Measurements from ENCODE around the gene CFAP61.
"Not testable (repeated sequence)": the region's sequence is repeated elsewhere in the genome, so short reads cannot be mapped to it uniquely, and the experiment has no call there.

CFAP61 gene

DNA sequence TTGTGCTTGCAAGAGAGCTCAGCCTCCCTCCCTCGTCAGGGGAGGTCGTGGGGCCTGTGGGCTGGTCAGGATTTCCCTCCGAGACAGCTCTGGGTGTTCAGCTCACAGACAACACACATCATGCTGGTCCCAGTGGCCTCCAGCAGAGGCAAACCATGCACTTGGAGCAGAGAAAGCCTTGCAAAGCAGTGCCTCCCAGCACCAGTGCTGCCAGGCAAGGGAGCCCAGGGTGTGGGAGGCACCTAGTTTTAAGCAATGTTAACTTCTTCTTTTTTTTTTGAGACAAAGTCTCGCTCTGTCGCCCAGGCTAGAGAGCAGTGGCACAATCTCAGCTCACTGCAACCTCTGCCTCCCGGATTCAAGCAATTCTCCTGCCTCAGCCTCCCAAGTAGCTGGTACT, 281.5 kb downstream of the CFAP61 start:
- DNase-seq: no peak

DNA sequence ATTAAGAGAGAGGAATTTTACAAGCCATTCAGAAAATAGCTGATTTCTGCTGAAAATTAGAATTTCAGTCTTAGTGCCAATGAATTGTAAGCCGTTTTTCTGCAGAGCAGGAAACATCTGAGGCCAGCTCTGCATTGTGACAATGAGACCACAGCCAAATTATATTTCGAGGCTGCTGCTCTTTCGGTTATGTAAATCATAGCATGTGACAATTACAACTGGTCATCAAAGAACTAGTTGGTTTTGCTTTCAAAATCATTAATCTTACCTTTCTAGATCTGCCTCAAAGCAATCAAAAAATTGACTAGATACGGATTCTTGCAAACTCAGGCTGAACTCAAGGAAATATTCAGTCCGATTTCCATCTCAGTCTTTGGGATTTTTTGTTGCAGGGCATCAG, 282.2 kb downstream of the CFAP61 start:
- DNase-seq: no peak

DNA sequence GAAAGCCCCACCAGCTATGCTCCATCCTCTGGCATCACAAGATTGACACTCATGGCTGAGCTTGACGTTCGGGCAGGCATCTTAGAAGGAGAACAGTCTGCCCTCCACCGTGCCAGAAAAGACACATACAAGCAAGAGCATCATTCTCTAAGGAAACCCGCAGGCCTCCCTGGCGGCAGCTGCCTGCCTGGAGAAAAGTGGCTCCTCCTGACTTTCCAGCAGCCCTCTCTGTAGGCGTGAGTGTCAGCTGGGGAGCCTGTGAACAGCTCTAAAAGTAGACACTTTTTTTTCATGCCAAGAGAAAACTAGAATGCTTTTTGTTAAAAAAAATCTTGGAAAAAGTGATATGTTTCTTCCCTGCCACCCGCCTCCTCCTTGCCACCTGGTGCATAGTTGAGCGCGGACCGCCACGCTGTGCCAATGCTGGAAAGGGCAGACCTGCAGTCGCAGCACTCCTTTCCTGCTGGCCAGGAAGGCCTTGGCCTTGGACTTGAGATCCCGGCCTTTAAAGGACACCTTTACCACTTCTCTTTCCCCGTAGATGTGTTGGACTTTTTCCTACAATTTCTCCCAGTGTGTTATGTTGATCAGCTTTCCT, 285.9 kb downstream of the CFAP61 start:
- DNase-seq: no peak

DNA sequence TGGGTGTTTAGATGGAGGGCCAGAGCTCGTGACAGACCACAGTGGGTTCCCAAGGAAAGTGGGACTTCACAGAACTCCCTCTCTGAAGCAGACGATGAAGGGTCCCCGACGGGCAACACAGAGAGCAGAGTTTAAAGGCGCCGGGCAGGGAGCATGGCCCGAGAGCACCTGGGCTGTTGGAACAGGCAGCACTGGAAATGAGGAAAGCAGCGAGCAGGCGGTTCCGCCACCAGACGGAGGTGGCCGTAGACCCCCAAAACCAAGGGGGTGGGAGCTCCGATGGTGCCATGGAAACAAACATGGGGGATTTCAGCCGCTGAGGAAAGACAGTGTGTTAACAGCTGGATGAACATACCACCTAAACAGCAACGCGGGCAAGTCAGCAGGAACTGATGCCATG, 288.1 kb downstream of the CFAP61 start:
- no peak for DNase-seq

DNA sequence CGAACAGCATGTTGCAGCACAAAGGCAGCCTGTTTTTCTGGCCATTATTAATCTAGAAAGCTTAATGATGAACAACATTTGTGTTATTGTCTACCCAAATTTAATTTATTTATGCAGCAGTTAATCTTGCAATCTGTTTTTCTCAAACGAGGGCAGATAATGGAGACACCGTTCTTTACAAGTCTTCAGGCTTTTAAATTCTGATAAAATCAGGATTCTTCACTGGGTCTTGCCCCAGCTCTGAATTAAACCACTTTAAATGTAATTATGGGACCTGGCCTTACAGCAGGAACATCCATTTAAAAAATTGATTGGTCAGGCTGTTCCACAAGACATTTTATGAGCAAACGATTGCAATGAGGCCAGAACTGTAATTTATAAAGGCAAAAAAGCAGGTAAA, 289.0 kb downstream of the CFAP61 start:
- no peak for DNase-seq

DNA sequence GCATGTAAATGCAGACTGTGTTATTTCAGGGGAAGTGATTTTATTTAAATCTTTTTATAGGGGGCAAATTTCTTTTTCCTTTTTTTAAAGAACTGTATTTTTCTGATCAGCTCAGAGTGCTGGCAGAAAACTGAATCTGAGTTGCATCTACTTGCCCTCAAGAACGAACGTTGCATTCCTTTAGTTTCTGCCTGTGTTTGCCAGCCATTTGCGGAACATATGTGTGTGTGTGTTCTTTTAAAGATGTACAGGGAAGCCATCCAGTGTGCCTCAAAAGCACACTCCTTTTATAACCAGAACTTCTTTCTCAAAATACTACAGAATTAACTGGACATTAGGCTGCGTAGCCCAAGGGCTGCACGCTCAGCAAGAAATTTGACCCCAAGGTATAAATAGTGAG, 289.7 kb downstream of the CFAP61 start:
- no peak for DNase-seq

DNA sequence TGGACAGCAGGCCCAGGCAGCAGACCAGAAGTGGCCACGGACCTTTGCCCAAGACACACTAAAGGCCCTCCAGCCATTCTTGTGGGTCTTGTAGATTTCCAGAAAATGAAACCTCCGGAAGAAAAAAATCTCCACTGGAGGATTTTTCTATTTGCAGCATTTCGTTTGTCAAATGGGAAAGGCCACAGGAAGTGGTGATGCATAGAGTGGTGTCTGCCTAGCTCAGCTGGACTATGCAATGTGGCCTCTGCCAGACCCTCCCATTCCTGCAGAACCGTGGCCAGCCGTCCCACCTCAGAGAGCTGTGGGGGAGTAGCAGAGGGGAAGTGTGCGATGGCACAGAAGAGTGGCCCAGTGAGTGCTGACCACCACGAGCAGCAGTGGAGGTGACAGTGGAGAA, 291.6 kb downstream of the CFAP61 start:
- no peak for DNase-seq

DNA sequence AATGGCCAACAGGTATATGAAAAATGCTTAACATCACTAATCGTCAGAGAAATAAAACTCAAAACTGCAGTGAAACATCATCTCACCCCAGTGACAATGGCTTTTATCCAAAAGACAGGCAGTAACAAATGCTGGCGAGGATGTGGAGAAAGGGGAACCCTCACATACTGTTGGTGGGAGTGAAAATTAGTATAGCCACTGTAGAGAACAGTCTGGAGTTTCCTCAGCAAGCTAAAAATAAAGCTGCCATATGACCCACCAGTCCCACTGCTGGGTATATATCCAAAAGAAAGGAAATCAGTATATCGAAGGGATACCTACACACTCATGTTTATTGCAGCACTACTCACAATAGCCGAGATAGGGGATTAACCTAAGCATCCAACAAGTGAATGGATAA, 292.1 kb downstream of the CFAP61 start:
- no peak for DNase-seq

DNA sequence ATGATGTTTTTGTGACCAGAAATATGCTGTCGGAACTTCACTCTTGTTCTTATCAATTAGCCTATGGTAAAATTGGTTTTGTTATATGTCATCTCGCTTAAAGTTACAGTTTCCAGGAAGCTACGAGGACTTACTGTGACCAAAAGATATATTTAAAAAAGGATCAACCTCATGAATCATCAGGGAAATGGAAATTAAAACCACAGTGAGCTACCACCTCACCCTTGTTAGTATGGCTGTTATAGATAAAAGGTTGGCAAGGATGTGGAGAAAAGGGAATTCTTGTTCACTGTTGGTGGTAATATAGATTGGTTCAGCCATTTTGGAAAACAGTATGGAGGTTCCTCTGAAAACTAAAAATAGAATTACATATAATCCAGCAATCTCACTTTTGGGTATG, 301.2 kb downstream of the CFAP61 start:
- no peak for DNase-seq

DNA sequence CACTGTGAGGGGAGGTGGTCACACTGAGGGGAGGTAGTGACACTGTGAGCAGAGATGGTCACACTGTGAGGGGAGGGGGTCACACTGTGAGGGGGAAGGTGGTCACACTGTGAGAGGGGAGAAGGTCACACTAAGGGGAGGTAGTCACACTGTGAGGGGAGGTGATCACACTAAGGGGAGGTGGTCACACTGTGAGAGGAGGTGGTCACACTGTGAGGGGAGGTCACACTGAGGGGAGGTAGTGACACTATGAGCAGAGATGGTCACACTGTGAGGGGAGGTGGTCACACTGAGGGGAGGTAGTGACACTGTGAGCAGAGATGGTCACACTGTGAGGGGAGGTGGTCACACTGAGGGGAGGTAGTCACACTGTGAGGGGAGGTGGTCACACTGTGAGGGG, 303.2 kb downstream of the CFAP61 start:
- not testable (repeated sequence) for DNase-seq

DNA sequence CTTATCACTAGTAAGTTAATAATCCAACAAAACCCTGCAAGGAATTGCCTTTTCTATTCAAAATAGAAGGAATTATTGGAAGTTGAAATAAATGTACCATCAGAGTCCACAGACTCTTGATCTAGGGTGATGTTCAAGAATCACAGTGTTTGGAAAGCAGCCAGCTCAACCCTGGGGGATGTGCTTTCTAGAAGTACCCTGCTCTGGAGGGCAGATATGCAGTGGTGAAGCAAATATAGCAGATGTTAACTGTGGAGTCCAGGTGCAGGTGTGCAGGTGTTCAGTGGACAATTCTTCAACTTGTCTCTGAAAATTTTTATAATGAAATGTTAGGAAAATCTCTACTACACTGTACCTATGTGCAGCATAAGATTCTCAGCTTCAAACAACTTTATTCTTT, 306.5 kb downstream of the CFAP61 start:
- no peak for DNase-seq

DNA sequence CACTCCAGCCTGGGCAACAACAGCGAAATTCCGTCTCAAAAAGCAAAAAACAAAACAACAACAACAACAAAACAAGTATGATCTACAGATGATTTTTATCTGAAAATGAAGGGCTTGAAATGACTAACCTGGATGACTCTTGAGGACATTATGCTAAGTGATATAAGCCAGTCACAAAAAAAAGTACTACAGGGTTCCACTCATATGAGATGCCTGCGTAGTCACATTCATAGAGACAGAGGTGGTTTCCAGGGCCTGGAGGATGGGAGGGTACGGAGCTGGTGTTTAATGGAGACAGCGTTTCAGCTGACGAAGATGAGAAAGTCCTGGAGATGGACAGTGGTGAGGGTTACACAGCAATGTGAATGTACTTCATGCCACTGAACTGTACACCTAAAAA, 307.3 kb downstream of the CFAP61 start:
- DNase-seq: no peak

DNA sequence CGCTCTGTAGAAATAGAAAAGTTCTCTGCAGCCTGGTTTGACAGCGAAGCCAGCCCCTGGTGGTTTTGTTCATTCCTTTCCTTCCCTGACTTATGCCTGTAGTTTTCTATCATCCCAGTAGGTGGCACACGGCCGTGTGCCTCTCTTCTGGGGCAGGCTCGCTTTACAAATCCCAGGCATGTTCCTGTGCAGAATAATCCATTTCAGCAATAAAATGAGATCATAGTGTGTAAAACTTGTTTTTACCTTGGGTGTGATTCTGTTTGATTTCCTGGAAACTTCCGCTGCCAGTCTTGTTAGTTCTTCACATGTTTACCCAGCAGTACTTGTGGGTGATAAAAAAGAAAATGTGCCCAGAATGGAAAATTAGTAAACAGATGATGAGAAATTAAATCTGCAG, 308.1 kb downstream of the CFAP61 start:
- no peak for DNase-seq

DNA sequence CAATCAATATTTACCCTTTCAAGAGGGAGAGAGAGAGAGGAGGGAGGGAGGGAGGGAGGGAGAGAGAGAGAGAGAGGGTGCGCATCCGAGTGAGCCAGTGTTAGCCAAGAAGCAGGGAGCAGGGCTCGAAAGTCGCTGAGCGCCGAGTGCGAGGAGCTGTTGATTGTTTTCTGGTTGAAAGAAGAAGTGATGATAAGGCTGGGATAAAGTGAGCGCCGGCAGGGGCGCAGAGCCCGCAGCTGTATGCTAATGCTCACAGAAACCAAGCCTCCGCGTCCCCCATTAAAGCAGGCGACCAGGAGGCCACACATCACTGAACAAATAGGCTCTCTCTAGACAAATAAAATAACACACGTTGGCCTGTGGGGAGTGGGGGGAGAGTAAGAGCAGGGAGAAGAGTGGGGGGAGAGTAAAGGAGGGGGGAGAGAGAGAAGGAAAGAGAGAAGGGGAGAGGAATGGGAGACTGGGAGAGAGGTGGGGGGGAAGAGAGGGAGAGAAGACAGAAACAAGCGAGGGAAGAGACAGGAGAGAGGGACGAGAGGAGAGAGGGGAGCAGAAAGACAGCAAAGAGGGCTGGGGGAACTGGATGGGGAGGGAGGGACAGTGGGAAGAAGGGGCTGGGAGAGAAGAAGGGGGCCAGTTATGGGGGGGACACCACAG, 310.6 kb downstream of the CFAP61 start:
- peak; percentile 93 for DNase-seq

DNA sequence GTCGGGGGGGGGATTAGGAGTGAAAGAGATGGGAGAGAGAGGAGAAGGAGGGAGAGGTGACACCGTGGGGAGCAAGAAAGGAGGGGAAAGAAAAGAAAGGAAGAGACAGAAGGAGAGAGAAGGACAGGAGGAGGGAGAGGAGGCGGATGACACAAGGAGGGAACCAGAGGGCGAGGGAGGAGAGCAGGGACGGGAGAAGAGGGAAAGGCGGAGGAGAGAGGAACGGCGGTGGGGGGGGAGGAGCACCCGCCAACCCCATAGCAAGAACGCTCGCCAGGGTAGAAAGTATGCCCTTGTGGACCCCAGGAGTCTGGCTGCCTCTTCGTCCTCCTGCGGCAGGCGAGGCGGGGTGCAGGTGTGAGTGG, 311.1 kb downstream of the CFAP61 start:
- DNase-seq: no peak

DNA sequence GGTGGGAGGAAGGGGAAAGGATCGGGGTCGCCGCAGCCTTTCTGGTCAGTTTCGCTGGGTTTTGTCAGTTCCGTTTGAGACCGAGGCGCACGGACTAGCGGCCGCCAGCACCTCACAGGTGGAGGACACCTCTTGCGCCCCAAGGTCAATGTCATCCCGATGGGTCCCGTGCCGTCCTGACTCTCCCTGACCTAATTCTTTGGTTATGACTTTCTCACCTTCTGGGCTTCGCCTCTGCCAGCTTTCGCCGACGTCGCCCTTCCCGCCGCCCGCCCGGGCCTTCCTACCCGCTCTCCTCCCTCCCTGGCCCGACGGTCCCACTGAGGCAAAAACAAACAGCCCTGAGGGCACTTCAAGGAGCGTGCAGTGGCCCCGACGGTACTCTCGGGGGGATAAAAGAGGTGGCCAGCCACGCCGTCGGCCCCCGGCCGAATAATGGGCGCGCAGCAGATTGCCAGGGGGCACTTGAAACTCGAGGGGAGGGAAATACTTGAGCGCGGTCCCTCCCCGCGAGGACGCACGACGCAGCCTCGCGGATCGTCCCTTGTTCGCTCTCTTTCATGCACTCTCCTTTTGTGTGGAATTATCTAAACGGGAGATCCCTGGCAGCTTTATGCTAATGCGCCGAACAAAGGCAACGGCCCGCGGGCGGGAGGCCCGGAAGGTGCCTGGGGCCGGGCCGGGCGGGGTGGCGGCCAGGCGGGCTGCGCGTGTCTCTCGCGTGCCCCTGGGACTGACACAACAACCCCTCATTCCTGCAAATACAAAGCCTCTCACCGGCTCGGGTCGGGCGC, 311.7 kb downstream of the CFAP61 start:
- peak; percentile 62 for DNase-seq

DNA sequence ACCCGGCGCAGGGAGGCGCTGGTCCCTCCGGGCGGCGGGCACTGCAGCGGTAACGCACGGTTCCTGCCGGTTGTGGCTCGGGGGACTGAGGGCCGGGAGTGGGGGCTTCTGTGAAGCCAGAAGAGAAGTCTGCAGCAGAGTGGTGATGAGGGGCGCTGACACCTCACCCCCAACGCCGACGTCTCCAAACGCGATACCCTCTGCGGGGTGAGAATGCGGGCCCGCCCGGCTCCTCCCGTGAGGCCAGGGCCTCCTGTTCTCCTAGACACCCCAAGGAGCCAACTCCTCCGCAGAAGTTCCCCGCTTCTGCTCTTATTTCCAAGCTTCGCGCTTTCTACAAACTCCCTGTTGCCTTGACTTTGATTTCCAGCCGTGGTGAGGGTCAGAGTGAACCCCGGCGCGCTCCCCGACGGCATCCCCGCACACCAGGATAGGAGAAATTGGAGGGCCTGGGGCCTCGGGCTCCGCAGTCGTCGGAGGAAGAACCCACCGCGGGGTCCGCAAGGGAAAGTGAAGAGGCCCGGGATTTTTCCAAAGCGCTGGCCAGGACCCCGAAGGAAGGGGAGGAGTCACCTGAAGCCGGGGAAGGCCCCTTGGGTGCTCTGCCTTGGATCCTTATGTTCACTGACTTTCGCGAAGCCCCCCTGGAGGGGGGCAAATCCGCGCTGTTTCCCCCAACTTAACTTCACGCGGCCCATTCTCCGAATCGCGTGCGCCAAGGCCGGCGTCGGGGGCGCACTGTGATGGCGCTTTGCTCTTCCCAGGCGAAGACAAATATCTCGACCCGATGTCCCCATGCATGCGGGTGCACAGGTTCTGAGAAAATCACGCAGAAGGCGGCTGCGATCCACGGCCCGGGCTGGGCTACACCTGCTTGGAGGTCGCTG, 312.5 kb downstream of the CFAP61 start:
- no peak for DNase-seq

DNA sequence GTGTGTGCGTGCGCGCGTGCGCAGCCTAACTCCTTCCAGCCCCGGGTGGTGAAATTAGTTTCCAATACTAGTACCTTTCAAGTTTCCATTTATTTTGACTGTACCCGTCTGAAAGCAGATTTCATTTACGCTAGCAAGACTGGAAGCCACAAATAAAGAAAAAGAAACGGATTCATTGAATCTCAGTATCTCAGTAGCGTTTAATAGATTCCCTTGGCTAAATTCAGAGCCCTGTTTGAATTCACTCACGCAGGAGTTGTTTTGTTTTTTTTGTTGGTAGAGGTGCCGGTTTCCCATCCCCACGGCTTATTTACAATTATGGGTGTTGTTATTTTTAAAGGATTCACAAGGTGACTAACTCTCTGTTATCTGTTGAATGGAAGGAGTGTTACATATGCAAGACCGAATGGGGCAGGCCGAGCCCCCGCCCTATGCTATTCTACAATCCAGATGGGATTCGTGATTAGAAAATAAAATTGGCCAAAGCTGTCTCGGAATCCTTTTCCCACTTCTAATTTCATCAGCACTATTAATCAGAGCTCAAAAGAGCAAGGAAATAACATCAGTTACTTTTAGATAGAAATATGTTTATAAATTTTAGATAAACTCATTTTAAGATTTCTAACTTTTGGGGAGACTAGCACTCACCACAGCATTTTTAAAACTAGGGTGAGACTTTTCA, 313.3 kb downstream of the CFAP61 start:
- DNase-seq: no peak

DNA sequence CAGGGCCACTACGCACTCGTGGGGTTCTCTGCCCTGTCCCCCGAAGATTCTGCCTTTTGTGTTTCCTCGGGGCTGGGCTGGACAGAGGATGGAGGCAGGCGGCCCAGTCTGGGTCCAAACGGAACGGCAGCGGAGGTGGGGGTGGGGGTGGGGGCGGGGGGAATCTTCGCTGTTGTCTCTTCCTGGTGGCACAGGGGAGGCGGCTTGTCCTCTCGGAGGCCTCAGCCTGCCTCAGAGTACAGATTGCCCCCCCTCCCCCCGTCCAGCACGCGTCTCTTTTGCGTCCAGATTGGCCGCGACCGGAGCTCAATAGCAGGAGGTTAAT, 314.2 kb downstream of the CFAP61 start:
- no peak for DNase-seq

DNA sequence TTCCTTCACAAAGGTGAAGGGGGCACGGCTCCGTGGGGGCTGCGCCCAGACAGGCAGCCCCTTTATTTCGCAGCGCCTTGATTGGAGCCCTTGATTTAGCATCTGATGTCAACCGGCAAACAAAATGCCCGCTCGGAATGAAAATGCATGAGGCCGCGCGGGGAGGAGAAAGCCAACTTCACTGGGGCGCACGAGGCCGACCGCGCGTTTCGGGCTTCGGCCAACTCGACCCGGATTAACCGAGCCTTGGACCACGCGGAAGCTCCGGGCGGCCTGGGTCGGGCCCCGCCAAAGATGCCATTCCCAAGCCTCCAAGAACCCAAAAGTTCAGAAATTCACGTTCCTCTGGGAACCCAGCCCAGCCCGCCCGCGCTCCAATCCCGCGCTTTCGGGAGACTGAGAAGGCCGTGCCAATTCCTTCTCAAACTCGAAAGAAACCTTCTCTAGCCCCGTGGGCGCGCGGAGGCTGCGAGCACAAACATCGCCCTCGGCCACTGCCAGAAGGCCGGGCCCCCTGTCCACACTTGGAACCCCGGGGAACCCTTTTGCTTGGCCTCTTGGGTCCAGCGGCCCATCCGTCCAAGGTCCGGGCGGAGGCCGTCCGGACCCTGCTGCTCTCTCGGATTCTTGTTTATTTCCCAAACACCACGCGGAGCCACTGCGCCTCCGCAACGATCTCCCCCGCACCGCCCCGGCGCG, 314.7 kb downstream of the CFAP61 start:
- DNase-seq: no peak

DNA sequence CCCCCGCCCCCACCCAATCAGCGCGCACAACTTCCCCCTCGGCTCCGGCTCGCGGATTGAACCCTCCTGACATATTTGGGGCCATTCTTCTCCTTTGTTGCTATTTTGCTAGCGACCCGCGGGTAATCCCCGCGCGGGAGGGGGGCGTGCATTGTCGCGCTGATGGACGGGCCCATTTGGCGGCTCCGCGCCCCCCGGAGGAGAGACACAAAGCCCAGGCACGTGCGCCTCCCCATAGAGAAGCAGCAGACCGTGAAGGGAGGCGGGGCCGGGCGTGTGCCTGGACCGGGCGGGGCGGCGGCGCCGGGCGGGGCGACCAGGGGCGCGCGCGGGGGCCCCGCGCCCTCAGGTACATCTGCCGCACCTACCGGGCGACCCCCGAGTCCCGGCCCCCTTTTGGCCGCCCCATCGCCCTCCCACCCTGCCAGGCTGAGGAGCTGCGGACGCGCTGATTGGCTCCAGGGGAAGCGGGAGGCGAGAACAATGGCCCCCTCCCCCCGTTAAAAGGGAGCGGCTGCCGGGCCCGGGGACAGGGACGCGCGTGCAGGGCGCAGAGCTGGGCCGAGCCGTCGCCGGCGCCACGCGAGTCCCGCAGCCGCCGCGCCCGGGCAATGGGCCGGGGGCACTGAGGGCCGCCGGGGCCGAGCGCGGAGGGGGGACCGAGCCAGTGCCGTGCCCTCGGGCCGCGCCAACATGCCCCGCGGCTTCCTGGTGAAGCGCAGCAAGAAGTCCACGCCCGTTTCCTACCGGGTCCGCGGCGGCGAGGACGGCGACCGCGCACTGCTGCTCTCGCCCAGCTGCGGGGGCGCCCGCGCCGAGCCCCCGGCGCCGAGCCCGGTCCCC, 315.5 kb downstream of the CFAP61 start, which contains the start of gene INSM1:
INSM1 (plus strand) TSS at position 530 of the 843 bp plus-strand sequence; CDS start at position 694, 164 bp downstream.
- DNase-seq: no peak
